GM13976 (cell line): ENCODE data around the gene UQCC2.

ENCODE experiments used
- DNase-seq: peaks from one replicate; pipeline ENCODE4 v3.0.0; 2012; ENCODE audit warnings: low spot score
- CTCF ChIP-seq: IDR thresholded peaks from 2 replicates; pipeline ENCODE4 v1.5.1; 2012; ENCODE audit warnings: borderline replicate concordance, mild to moderate bottlenecking; ENCODE audit not compliant: insufficient read depth; ENCODE audit errors: extremely low read depth, missing control alignments, control extremely low read depth
- in situ Hi-C: fragments of 300-500 bp; cut with MboI; formaldehyde crosslinking; loops from one replicate; pipeline ENCODE4 v1.12.0; 2022; ENCODE audit warnings: low sequenced_read_pairs, mixed read lengths, inconsistent platforms; ENCODE audit not compliant: unreplicated experiment

Gene UQCC2

GRCh38 chr6:33738879-33739278 is 27.4 kb upstream of the UQCC2 start:
- no peak for TF ChIP-seq CTCF
- no peak for DNase-seq
- in situ Hi-C loops: no loop called here

- no peak for DNase-seq
- TF ChIP-seq CTCF: no peak
- in situ Hi-C loops: no loop called here
Observed at GRCh38 chr6:33738153-33738552, 26.7 kb upstream of the UQCC2 start.

GRCh38 chr6:33737267-33738026 is 25.9 kb upstream of the UQCC2 start:
- no peak for DNase-seq
- TF ChIP-seq CTCF: no peak
- in situ Hi-C loops: no loop called here

GRCh38 chr6:33735216-33735615 is 23.7 kb upstream of the UQCC2 start:
- no peak for TF ChIP-seq CTCF
- DNase-seq: no peak
- in situ Hi-C loops: no loop called here

- in situ Hi-C loops: no loop called here
- DNase-seq: no peak
- TF ChIP-seq CTCF: no peak
Observed at GRCh38 chr6:33733709-33734007, 22.2 kb upstream of the UQCC2 start.

GRCh38 chr6:33732817-33733708 is 21.6 kb upstream of the UQCC2 start:
- TF ChIP-seq CTCF: no peak
- in situ Hi-C loops: no loop called here
- no peak for DNase-seq
